ENCODE measurements around the gene CSRP1.

DNA sequence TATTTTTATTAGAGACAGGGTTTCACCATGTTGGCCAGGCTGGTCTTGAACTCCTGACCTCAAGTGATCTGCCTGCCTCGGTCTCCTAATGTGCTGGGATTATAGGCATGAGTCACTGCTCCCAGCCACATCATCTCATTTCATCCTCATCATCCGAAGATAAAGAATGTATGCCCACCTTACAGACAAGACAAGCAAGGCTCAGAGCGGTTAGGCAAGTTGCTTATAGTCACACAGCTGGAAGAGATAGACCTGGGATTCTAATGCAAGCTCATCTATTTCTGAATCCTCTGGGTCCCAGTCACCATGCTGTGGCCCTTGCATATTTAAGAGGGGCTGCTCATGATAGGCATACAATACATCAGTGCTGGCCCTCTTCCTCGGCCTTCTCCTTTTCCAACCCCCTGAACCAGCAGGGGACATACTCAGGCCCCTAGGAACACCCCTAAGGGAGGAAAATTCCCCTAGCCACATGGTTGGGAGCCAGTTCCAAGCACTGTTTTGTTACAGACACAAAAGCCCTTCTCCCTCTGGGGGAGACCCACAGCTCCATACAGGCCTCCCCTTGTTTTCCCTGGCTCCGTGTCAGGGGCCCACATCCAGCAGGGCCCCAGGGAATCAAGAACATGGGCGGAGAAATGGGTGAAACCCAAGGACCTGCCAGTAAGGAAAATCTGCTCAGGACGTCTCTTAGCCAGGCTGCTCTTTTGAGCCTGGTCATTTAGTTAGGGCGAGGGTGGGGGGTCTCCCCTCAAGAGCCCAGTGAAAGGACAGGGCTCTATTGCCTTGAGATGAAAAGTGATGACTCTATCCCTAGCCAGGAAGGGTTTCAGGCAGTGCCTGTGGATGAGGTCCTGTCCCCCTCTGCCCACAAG, 6.9 kb downstream of the CSRP1 start:
- TF ChIP-seq, protein P1, sequence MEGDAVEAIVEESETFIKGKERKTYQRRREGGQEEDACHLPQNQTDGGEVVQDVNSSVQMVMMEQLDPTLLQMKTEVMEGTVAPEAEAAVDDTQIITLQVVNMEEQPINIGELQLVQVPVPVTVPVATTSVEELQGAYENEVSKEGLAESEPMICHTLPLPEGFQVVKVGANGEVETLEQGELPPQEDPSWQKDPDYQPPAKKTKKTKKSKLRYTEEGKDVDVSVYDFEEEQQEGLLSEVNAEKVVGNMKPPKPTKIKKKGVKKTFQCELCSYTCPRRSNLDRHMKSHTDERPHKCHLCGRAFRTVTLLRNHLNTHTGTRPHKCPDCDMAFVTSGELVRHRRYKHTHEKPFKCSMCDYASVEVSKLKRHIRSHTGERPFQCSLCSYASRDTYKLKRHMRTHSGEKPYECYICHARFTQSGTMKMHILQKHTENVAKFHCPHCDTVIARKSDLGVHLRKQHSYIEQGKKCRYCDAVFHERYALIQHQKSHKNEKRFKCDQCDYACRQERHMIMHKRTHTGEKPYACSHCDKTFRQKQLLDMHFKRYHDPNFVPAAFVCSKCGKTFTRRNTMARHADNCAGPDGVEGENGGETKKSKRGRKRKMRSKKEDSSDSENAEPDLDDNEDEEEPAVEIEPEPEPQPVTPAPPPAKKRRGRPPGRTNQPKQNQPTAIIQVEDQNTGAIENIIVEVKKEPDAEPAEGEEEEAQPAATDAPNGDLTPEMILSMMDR (IDR thresholded peaks at IDR 0.05 in 4 of 5, conservative IDR thresholded peaks at IDR 0.05 in 1 of 5) = no peak
- no peak for TF ChIP-seq POLR2A (IDR thresholded peaks at IDR 0.05)

All from gastrocnemius medialis (tissue), 4 donors.